Psoas muscle (tissue), 8 donors: Measurements from ENCODE around the gene TMEM163. TPM values are rescaled to one million over a fixed set of nuclear protein-coding genes. Genes with fewer than 3 reads are reported as not detected.

Source experiments
- ATAC-seq, 4 donors: fragments of 200-7000 bp; cut with Tn5 transposase; one replicate each; pipeline ENCODE4 v1.9.1; 2020; ENCODE audit warnings: moderate library complexity in 3 of 4, mild to moderate bottlenecking in 2 of 4
- DNase-seq, 2 donors: peaks; one replicate each; pipeline ENCODE4 v3.0.0-alpha.2; 2020
- H3K27ac ChIP-seq: fragments of 200-600 bp; one replicate; pipeline ENCODE4 v1.8.0; 2022
- H3K27me3 ChIP-seq, 3 donors: fragments of 200-600 bp in 1 of 3; one replicate each; pipeline versions ENCODE4 v1.6.1 to v1.8.0; 2013 to 2022; ENCODE audit warnings: low read length in 2 of 3, mild to moderate bottlenecking in 2 of 3, moderate library complexity in 1 of 3; ENCODE audit not compliant: insufficient read depth in 3 of 3
- H3K36me3 ChIP-seq, 2 donors: fragments of 200-600 bp in 1 of 2; one replicate each; pipeline versions ENCODE4 v1.6.1 to v1.8.0; 2013 to 2022; ENCODE audit warnings: low read depth in 1 of 2, mild to moderate bottlenecking in 1 of 2, moderate library complexity in 1 of 2; ENCODE audit not compliant: insufficient read depth in 1 of 2
- H3K4me1 ChIP-seq: fragments of 200-600 bp; one replicate; pipeline ENCODE4 v1.8.0; 2022
- H3K4me3 ChIP-seq: fragments of 200-600 bp; one replicate; pipeline ENCODE4 v1.8.0; 2022; ENCODE audit warnings: mild to moderate bottlenecking
- H3K9me3 ChIP-seq: fragments of 200-600 bp; one replicate; pipeline ENCODE4 v1.8.0; 2022
- CTCF ChIP-seq: fragments of 200-600 bp; IDR thresholded peaks from one replicate; pipeline ENCODE4 v1.8.0; 2022; ENCODE audit warnings: antibody characterized with exemption
- WGBS, 3 donors: extraction: QIAGEN DNeasy Blood & Tissue Kit; methylation state at CpG; one replicate each; pipeline versions ENCODE4 v1.1.6 to v1.1.7; 2013; 5-methylcytosine and 5-hydroxymethylcytosine counted together
- intact Hi-C, 2 donors: fragments of 100-400 bp; cut with DNase I; formaldehyde crosslinking; loops; one replicate each; pipeline versions ENCODE4 v1.11.0 to v1.14.2; 2022
- polyA plus RNA-seq, 3 donors: library from polyadenylated mRNA; stranded (reverse); fragments of 200-250 nt; gene quantifications; one replicate each; pipeline ENCODE4 v1.2.3, GENCODE V29; 2013
- total RNA-seq, 4 donors: library from RNA; stranded (reverse); fragmentation: NEBNext Ultra II Directional in 2 of 4; extraction: Animal tissue kit (Norgen Biotek cat#: 25700) in 2 of 4; gene quantifications; one replicate each; pipeline versions ENCODE4 v1.2.1 to v1.2.4, GENCODE V29; 2021 to 2023
- donor health status: healthy with polysubstance abuse.
- donor health status: DM: no; HTN: no; CAD: no; lungs with moderate emphysema.
- donor health status: Bipolar disorder and iron deficiency.
- donor health status: healthy.
- donor health status: DM: yes; HTN: yes; CAD: no.
- donor health status: DM: no; HTN: no; CAD: no.
- donor health status: DM: no; HTN: no; CAD: no.
- donor health status: DM: yes; HTN: yes; CAD: no.

Gene TMEM163
- total and polyA plus RNA-seq, 7 donors: 0.17 to 0.52 (median 0.28) TPM; not detected in 1

GRCh38 chr2:134576478-134576877 is 142.3 kb downstream of the TMEM163 start:
- no peak for ATAC-seq
- no peak for DNase-seq
- TF ChIP-seq CTCF: no peak
- Histone ChIP-seq H3K4me1 (no peaks in the 10 kb centered on the region), H3K27me3 (peaks cover 0 to 2% (median 0%) of the 10 kb centered on the region in 3 donors), H3K4me3 (no peak overlapping the region), H3K9me3 (no peaks in the 10 kb centered on the region), H3K36me3 (no peaks in the 10 kb centered on the region), H3K27ac (no peak overlapping the region)
- intact Hi-C loops: no loop called here

GRCh38 chr2:134575888-134576287 is 142.9 kb downstream of the TMEM163 start:
- H3K4me3 ChIP-seq: no peak overlapping the region
- no peaks in the 10 kb centered on the region for H3K36me3 ChIP-seq
- H3K27ac ChIP-seq: no peak overlapping the region
- DNase-seq: no peak
- H3K9me3 ChIP-seq: no peaks in the 10 kb centered on the region
- ATAC-seq: no peak
- 84 to 95% (median 93%) methylated on average over 5 of the region's 5 CpGs for WGBS, 3 donors
- no peak for TF ChIP-seq CTCF
- no peaks in the 10 kb centered on the region for H3K4me1 ChIP-seq
- intact Hi-C loops: no loop called here
- H3K27me3 ChIP-seq: peaks cover 0 to 2% (median 0%) of the 10 kb centered on the region in 3 donors

- H3K4me3 ChIP-seq: no peak overlapping the region
- ATAC-seq (no peak), DNase-seq (no peak)
- no peaks in the 10 kb centered on the region for H3K9me3 ChIP-seq
- WGBS, 3 donors: 57 to 63% (median 61%) methylated on average over 10 of the region's 10 CpGs
- intact Hi-C loops: no loop called here
- H3K36me3 ChIP-seq: no peaks in the 10 kb centered on the region
- no peak for TF ChIP-seq CTCF
- no peaks in the 10 kb centered on the region for H3K4me1 ChIP-seq
- no peak overlapping the region for H3K27ac ChIP-seq
- peaks cover 0 to 2% (median 0%) of the 10 kb centered on the region in 3 donors for H3K27me3 ChIP-seq
These were observed 144.0 kb downstream of the TMEM163 start for GRCh38 chr2:134574611-134575330.

- peaks cover 0 to 2% (median 0%) of the 10 kb centered on the region in 3 donors for H3K27me3 ChIP-seq
- H3K9me3 ChIP-seq: no peaks in the 10 kb centered on the region
- no peak overlapping the region for H3K27ac ChIP-seq
- ATAC-seq (no peak), DNase-seq (no peak)
- H3K4me3 ChIP-seq: no peak overlapping the region
- TF ChIP-seq CTCF: no peak
- H3K36me3 ChIP-seq: no peaks in the 10 kb centered on the region
- 60 to 67% (median 64%) methylated on average over 1 of the region's 1 CpG for WGBS, 3 donors
- intact Hi-C loops: no loop called here
- no peaks in the 10 kb centered on the region for H3K4me1 ChIP-seq
These were observed 145.1 kb downstream of the TMEM163 start for GRCh38 chr2:134573724-134574123.

GRCh38 chr2:134573085-134573370 is 145.8 kb downstream of the TMEM163 start:
- Histone ChIP-seq H3K4me3 (no peak overlapping the region), H3K4me1 (no peaks in the 10 kb centered on the region), H3K36me3 (no peaks in the 10 kb centered on the region), H3K27me3 (peaks cover 0 to 2% (median 0%) of the 10 kb centered on the region in 3 donors), H3K27ac (no peak overlapping the region), H3K9me3 (no peaks in the 10 kb centered on the region)
- no peak for TF ChIP-seq CTCF
- ATAC-seq (no peak), DNase-seq (no peak)
- intact Hi-C loops: no loop called here
